GM20000 (cell line): Measurements from ENCODE around the gene KRTAP6-1.

Experiments used
- DNase-seq: peaks from one replicate; pipeline ENCODE4 v3.0.0; 2012; ENCODE audit warnings: low spot score
- TF ChIP-seq, protein P1 (sequence below): IDR thresholded peaks from 2 replicates; pipeline ENCODE4 v1.5.1; 2012; ENCODE audit warnings: mild to moderate bottlenecking, control low read depth; ENCODE audit errors: extremely low read depth, missing control alignments

The KRTAP6-1 gene

DNA sequence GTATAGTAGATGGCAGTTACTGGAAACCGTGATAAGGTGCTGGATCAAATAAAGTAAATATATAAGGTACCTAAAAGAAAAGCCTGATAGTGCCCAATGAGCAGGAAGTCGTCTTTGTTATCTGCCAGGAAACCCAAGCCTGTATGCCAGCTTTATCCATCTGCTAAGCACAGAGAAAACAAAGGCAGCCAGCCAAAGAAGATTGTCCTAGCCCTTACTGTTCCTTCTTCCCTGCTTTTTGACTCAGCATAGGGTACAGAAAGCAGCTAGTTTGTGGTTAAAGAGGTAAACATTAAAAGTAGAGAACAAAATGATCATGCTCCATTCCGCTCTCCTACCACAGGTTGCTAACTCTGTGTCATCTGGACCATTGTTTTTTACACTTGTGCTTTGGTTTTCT is 33.6 kb downstream of the KRTAP6-1 start:
- TF ChIP-seq, protein P1, sequence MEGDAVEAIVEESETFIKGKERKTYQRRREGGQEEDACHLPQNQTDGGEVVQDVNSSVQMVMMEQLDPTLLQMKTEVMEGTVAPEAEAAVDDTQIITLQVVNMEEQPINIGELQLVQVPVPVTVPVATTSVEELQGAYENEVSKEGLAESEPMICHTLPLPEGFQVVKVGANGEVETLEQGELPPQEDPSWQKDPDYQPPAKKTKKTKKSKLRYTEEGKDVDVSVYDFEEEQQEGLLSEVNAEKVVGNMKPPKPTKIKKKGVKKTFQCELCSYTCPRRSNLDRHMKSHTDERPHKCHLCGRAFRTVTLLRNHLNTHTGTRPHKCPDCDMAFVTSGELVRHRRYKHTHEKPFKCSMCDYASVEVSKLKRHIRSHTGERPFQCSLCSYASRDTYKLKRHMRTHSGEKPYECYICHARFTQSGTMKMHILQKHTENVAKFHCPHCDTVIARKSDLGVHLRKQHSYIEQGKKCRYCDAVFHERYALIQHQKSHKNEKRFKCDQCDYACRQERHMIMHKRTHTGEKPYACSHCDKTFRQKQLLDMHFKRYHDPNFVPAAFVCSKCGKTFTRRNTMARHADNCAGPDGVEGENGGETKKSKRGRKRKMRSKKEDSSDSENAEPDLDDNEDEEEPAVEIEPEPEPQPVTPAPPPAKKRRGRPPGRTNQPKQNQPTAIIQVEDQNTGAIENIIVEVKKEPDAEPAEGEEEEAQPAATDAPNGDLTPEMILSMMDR = no peak
- DNase-seq = no peak

GRCh38 chr21:30579346-30579745 is 34.4 kb downstream of the KRTAP6-1 start:
- DNase-seq = no peak
- TF ChIP-seq, protein P1 = no peak

- TF ChIP-seq, protein P1 = no peak
- no peak for DNase-seq
These were observed 36.0 kb downstream of the KRTAP6-1 start for GRCh38 chr21:30577766-30578165.

GRCh38 chr21:30567617-30568016 is 46.1 kb downstream of the KRTAP6-1 start:
- TF ChIP-seq, protein P1 = no peak

DNA sequence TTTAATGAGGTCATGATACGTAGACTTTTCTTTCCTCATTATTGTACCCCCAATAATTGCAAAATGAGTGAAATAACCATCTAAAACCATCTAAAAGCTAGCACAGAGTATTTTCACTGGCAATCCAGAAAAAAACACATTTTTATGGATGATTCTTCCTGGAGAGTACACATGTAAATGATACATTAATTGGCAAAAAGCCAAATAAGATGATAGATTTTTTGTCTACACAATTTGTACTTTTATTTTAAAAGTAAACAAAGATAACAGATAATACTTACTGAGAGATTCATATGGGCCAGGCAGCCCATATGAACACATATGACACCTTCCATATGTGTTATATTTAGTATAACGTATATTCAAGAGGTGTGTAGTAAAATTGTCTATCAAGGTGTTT is 50.1 kb downstream of the KRTAP6-1 start:
- TF ChIP-seq, protein P1 = no peak
- DNase-seq = no peak

More at GRCh38 chr21:30567617-30568016, 46.1 kb downstream of the KRTAP6-1 start:
- DNase-seq = no peak
